Stimulated activated CD4-positive, alpha-beta T cell treated with anti-CD3 and anti-CD28 coated beads, TNF-alpha, amount 100 ng/mL, for 4 hours (primary cell): ENCODE measurements around the gene CABCOCO1.

Experiments used
- DNase-seq, 3 experiments: peaks; one replicate each; pipeline ENCODE4 v3.0.0-alpha.2; 2020; ENCODE audit warnings: low read depth in 3 of 3

Gene CABCOCO1

GRCh38 chr10:61786728-61787127 lies 124.0 kb downstream of the CABCOCO1 start:
- no peak for DNase-seq

GRCh38 chr10:61787170-61787569 lies 124.4 kb downstream of the CABCOCO1 start:
- DNase-seq: no peak

- no peak for DNase-seq
Measured at GRCh38 chr10:61789031-61789430, 126.3 kb downstream of the CABCOCO1 start.

GRCh38 chr10:61791216-61791615 lies 128.5 kb downstream of the CABCOCO1 start:
- DNase-seq: no peak

GRCh38 chr10:61792097-61792716 lies 129.5 kb downstream of the CABCOCO1 start:
- no peak for DNase-seq

- DNase-seq: no peak
Measured at GRCh38 chr10:61792921-61793320, 130.2 kb downstream of the CABCOCO1 start.

- DNase-seq: no peak
Measured at GRCh38 chr10:61793760-61794703, 131.3 kb downstream of the CABCOCO1 start.

- DNase-seq: no peak
Measured at GRCh38 chr10:61795147-61795546, 132.4 kb downstream of the CABCOCO1 start.

- no peak for DNase-seq
Measured at GRCh38 chr10:61795551-61795950, 132.8 kb downstream of the CABCOCO1 start.

GRCh38 chr10:61796785-61797184 lies 134.1 kb downstream of the CABCOCO1 start:
- no peak for DNase-seq

- no peak for DNase-seq
Measured at GRCh38 chr10:61797304-61798153, 134.8 kb downstream of the CABCOCO1 start.

GRCh38 chr10:61798713-61799112 lies 136.0 kb downstream of the CABCOCO1 start:
- no peak for DNase-seq

GRCh38 chr10:61801484-61801883 lies 138.8 kb downstream of the CABCOCO1 start:
- DNase-seq: no peak

- no peak for DNase-seq
Measured at GRCh38 chr10:61803269-61803668, 140.5 kb downstream of the CABCOCO1 start.

GRCh38 chr10:61804414-61804813 lies 141.7 kb downstream of the CABCOCO1 start:
- DNase-seq: no peak

GRCh38 chr10:61805091-61805490 lies 142.4 kb downstream of the CABCOCO1 start:
- no peak for DNase-seq

GRCh38 chr10:61810263-61810662 lies 147.5 kb downstream of the CABCOCO1 start:
- no peak for DNase-seq

- DNase-seq: no peak
Measured at GRCh38 chr10:61812052-61812721, 149.5 kb downstream of the CABCOCO1 start.

- DNase-seq: no peak
Measured at GRCh38 chr10:61812920-61813319, 150.2 kb downstream of the CABCOCO1 start.

GRCh38 chr10:61814160-61814559 lies 151.4 kb downstream of the CABCOCO1 start:
- no peak for DNase-seq

- DNase-seq: no peak
Measured at GRCh38 chr10:61815496-61815895, 152.8 kb downstream of the CABCOCO1 start.
